Nephron progenitor cell (in vitro differentiated cells): ENCODE measurements around the gene DNAJC30.
"Not testable (repeated sequence)": the region's sequence is repeated elsewhere in the genome, so short reads cannot be mapped to it uniquely, and the experiment has no call there.

Experiments
- DNase-seq: peaks from one replicate; pipeline ENCODE4 v3.0.0; 2021
- H3K27ac Mint-ChIP-seq: 2 replicates; pipeline ENCODE4 v1.8.0; 2021; ENCODE audit warnings: mild to moderate bottlenecking, moderate library complexity, mixed read lengths
- H3K27me3 Mint-ChIP-seq: 2 replicates; pipeline ENCODE4 v1.8.0; 2021; ENCODE audit warnings: mild to moderate bottlenecking, low read depth, mixed read lengths; ENCODE audit not compliant: poor library complexity
- H3K36me3 Mint-ChIP-seq: 2 replicates; pipeline ENCODE4 v1.8.0; 2021; ENCODE audit warnings: low read depth, mixed read lengths
- H3K4me1 Mint-ChIP-seq: 2 replicates; pipeline ENCODE4 v1.8.0; 2021; ENCODE audit warnings: mixed read lengths
- H3K4me3 Mint-ChIP-seq: 2 replicates; pipeline ENCODE4 v1.8.0; 2021; ENCODE audit warnings: mild to moderate bottlenecking, moderate library complexity, mixed read lengths
- H3K9me3 Mint-ChIP-seq: 2 replicates; pipeline ENCODE4 v1.8.0; 2021; ENCODE audit warnings: mild to moderate bottlenecking, moderate library complexity, mixed read lengths
- CTCF ChIP-seq: fragments of 200-600 bp; sonication (generic); IDR thresholded peaks from 2 replicates; pipeline ENCODE4 v1.5.0; 2021; ENCODE audit warnings: antibody characterized with exemption

Gene DNAJC30

DNA sequence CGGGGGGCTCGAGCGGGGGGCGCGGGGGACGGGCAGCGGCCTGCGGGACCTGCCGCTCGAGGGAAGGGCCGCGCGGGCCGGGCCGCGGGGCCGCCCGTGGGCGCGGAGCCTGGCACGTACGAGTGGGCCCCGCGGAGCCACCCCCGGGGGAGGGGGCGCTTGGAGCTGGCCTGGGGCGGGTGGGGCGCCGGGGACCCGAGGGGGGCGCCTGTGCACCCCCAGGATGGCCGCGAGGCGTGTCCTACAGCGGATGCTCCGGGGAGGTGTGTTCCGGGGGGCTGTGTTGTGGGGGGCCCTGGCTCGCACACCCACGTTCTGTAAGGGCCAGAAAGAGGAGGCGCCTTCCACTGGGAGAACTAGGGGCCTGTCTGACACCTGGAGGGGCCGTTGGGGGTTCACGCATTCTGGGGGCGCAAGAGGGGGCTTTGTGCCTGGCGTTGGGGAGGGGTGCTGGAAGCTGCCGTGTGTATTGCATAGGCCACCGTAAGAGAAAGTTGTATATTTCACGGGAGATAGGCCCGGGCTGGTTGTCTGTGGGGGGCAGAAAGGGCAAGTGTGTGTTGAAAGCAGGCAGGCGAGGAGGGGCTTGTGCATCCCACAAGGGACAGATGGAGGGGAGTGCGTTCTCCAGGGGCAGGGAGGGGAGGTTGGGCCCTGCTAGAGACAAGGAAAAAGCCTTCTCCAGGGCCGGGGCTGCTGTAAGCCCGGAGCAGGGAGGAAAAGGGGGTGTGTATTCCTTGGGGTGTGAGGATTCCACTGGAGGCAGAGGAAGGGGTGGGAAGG is 15.0 kb downstream of the DNAJC30 start:
- Mint-ChIP-seq H3K27ac (no peak overlapping the region), H3K9me3 (peaks cover 2% of the 10 kb centered on the region), H3K4me3 (peak overlapping the region; percentile 94), H3K27me3 (peaks cover 6% of the 10 kb centered on the region), H3K4me1 (peaks cover 50% of the 10 kb centered on the region), H3K36me3 (peaks cover 9% of the 10 kb centered on the region)
- DNase-seq: no peak
- no peak for TF ChIP-seq CTCF

DNA sequence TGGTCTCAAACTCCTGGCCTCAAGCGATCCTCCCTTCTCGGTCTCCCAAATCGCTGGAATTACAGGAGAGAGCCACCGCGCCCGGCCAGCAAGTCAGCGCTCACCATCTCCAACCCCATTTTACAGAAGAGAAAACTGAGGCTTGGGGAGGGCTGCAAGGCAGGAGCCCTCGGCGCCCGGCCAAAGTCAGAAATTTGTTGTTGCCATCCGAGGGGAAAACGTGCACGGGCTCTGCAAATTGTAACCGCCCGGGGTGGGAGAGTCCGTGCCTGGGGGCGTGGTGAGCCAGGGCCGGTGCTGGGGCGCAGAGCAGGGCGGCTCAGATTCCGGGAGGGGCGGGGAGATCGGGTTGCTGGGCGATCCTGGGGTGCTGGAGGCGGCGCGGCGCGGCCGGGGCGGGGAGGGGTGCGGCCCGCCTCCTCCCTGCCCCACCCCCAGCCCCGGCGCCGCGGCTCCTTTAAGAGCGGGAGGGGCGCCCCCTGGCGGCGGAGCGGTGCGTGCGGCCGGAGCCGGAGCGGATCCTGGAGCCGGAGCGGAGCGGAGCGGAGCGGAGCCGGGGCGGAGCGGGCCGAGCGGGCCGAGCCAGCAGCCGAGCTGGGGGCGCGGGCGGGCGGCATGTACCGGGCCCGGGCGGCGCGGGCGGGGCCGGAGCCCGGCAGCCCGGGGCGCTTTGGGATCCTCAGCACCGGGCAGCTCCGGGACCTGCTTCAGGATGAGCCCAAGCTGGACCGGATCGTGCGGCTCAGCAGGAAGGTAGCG is 15.7 kb downstream of the DNAJC30 start, which contains the start of gene VPS37D:
Gene VPS37D, plus strand, starts transcription at position 488 of the 759 bp plus-strand sequence. Its CDS starts 128 bp downstream, at position 616.
- Mint-ChIP-seq H3K9me3 (peaks cover 9% of the 10 kb centered on the region), H3K36me3 (peaks cover 9% of the 10 kb centered on the region), H3K27me3 (peaks cover 13% of the 10 kb centered on the region), H3K4me3 (peak within 1 kb of the TSS; percentile 94), H3K4me1 (peaks cover 48% of the 10 kb centered on the region), H3K27ac (no peak within 1 kb of the TSS)
- peak; percentile 45 for TF ChIP-seq CTCF
- peak; percentile 98 for DNase-seq

DNA sequence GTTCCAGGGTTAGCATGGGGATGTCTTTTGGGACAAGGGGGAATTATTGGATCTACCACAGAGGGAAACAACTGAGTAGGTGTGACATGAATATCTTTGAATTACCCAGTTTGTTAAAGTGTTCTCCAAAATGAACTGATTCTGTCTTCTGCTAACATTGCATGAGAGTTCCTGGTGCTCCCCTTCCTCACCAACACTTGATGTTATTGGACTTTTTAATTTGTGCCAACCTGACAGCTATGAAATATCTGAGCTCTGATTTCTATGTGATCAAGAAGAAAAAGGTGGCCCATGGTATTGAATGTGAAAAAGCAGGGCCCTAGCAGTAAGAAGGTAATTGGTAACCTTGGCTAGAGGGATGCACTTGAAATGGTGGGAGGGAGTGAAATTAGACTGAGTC is 20.2 kb downstream of the DNAJC30 start:
- Mint-ChIP-seq H3K27ac (no peak overlapping the region), H3K9me3 (peaks cover 20% of the 10 kb centered on the region), H3K4me3 (no peak overlapping the region), H3K27me3 (peaks cover 35% of the 10 kb centered on the region), H3K36me3 (no peaks in the 10 kb centered on the region), H3K4me1 (peaks cover 18% of the 10 kb centered on the region)
- no peak for TF ChIP-seq CTCF
- DNase-seq: no peak

DNA sequence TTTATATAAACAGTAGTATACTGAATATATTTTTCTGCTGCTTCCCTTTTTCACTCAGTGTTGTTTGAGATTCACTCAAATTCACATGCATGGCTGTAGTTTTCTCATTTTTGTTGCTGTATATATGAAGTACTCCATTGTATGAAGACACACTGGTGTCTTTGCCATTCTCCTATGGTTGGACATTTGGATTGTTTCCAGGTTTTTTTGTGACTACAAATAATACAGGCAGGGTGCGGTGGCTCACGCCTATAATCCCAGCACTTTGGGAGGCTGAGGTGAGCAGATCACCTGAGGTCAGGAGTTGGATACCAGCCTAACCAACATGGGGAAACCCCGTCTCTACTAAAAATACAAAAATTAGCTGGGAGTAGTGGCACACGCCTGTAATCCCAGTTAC is 22.7 kb downstream of the DNAJC30 start:
- H3K4me3 Mint-ChIP-seq, H3K27ac Mint-ChIP-seq, DNase-seq, H3K36me3 Mint-ChIP-seq: not testable (repeated sequence)
- Mint-ChIP-seq H3K27me3 (peaks cover 34% of the 10 kb centered on the region), H3K4me1 (peaks cover 15% of the 10 kb centered on the region), H3K9me3 (peaks cover 21% of the 10 kb centered on the region)

- peaks cover 26% of the 10 kb centered on the region for H3K9me3 Mint-ChIP-seq
- no peaks in the 10 kb centered on the region for H3K36me3 Mint-ChIP-seq
- no peak overlapping the region for H3K27ac Mint-ChIP-seq
- H3K27me3 Mint-ChIP-seq: peaks cover 35% of the 10 kb centered on the region
- no peak for DNase-seq
- no peak for TF ChIP-seq CTCF
- no peak overlapping the region for H3K4me3 Mint-ChIP-seq
- peaks cover 9% of the 10 kb centered on the region for H3K4me1 Mint-ChIP-seq
Observed at GRCh38 chr7:73659983-73660382, 23.3 kb downstream of the DNAJC30 start.

- H3K27me3 Mint-ChIP-seq: peaks cover 45% of the 10 kb centered on the region
- H3K36me3 Mint-ChIP-seq, H3K9me3 Mint-ChIP-seq, H3K27ac Mint-ChIP-seq, DNase-seq, H3K4me1 Mint-ChIP-seq, H3K4me3 Mint-ChIP-seq: not testable (repeated sequence)
Observed at GRCh38 chr7:73655309-73655708, 27.9 kb downstream of the DNAJC30 start.
